ENCODE data around the gene CACNA2D2. TPM values are rescaled to one million over a fixed set of nuclear protein-coding genes. Genes with fewer than 3 reads are reported as not detected.

The CACNA2D2 gene
- total and polyA plus RNA-seq, 2 donors (not counting 1 experiment from before 2014, with no cell fraction given): 0.06 TPM; not detected in 1

DNA sequence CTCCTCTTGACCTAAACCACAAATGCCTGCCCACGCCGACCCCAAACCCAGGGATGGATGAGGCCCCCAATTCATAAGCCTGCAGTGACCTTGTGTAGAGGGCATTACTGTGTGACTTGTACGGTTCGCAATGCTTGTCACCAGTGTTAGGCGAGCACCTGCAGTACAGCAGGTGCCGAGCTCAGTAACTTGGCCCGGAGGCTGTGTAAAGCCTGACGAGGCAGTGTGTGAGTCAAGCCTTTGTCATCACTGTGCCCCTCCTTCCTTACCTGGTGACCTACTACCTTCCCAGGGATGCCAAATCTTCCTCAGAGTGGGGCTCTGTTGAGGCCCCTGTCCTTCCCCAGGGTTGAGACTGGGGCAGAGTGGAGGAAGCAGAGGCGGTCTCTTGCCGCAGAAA lies 106.9 kb downstream of the CACNA2D2 start:
- no peak for DNase-seq (ENCODE audit: low read depth in 2 of 2)
- Histone ChIP-seq H3K27me3 (ENCODE audit: control insufficient read depth, insufficient read depth, low read length) (peaks cover 5% of the 10 kb centered on the region), H3K27ac (ENCODE audit: insufficient read depth, low read length) (no peak overlapping the region), H3K9me3 (ENCODE audit: control insufficient read depth, insufficient read depth, low read depth, low read length) (no peaks in the 10 kb centered on the region), H2AFZ (ENCODE audit: low read length) (no peak overlapping the region), H3K4me3 (replicated peaks in 1 of 4; ENCODE audit: control extremely low read depth in 1 of 4, insufficient read depth in 1 of 4, low read depth in 3 of 4, low read length in 4 of 4) (no peak overlapping the region), H3K9ac (ENCODE audit: insufficient read depth, low read length) (no peak overlapping the region), H4K20me1 (ENCODE audit: control insufficient read depth, extremely low read depth, insufficient read depth, low read length) (no peaks in the 10 kb centered on the region), H3K4me2 (ENCODE audit: extremely low read depth, insufficient read depth, low read length) (no peak overlapping the region), H3K36me3 (ENCODE audit: control insufficient read depth, insufficient read depth, low read length) (no peaks in the 10 kb centered on the region), H3K4me1 (ENCODE audit: control insufficient read depth, extremely low read depth, insufficient read depth, low read length) (no peaks in the 10 kb centered on the region), H3K79me2 (ENCODE audit: control insufficient read depth, insufficient read depth, low read length) (no peaks in the 10 kb centered on the region)
- TF ChIP-seq EZH2 (IDR thresholded peaks at IDR 0.05; ENCODE audit: low read length, missing control alignments): no peak
- TF ChIP-seq, protein P1, sequence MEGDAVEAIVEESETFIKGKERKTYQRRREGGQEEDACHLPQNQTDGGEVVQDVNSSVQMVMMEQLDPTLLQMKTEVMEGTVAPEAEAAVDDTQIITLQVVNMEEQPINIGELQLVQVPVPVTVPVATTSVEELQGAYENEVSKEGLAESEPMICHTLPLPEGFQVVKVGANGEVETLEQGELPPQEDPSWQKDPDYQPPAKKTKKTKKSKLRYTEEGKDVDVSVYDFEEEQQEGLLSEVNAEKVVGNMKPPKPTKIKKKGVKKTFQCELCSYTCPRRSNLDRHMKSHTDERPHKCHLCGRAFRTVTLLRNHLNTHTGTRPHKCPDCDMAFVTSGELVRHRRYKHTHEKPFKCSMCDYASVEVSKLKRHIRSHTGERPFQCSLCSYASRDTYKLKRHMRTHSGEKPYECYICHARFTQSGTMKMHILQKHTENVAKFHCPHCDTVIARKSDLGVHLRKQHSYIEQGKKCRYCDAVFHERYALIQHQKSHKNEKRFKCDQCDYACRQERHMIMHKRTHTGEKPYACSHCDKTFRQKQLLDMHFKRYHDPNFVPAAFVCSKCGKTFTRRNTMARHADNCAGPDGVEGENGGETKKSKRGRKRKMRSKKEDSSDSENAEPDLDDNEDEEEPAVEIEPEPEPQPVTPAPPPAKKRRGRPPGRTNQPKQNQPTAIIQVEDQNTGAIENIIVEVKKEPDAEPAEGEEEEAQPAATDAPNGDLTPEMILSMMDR (conservative IDR thresholded peaks at IDR 0.05 in 1 of 2, IDR thresholded peaks at IDR 0.05 in 1 of 2; ENCODE audit: low read depth in 1 of 2, low read length in 2 of 2): no peak

DNA sequence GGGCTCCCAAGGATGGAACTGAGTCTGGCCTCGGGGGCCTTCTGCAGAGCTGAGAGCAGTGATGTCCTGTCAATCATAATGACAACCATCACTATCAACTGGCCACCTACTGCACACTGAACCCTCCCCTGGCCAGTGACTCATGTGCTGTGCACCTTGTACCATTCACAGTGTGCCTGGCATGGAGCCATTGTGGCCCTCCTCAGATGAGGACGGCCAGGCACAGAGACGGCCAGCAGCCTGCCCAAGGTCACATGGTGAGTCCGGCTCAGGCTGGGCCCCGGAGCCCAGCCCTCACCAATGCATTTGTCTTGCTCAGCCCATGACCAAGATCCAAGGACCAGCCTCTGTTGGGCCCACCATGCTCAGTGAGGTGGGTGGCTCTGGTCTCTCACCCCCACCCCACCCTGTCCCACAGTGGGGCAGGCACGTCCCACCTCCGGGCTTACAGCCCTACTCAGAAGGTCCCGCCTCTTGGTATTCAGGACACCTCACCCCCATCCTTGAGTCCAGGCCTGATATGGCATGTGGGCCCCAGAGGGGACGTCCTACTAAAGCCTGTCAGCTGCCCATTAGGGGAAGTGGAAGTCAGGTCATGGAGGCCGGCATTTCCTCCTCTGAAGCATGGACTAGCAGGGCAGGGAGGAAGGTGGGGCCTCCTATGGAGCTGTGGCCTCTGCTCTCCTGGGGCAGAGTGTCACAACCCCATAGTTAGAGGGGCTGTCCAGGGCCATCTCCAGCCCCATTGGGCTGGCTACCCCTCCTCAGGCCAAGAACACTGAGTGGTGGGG lies 108.2 kb downstream of the CACNA2D2 start:
- Histone ChIP-seq H2AFZ (ENCODE audit: low read length) (no peak overlapping the region), H3K4me1 (ENCODE audit: control insufficient read depth, extremely low read depth, insufficient read depth, low read length) (no peaks in the 10 kb centered on the region), H3K27ac (ENCODE audit: insufficient read depth, low read length) (no peak overlapping the region)

DNA sequence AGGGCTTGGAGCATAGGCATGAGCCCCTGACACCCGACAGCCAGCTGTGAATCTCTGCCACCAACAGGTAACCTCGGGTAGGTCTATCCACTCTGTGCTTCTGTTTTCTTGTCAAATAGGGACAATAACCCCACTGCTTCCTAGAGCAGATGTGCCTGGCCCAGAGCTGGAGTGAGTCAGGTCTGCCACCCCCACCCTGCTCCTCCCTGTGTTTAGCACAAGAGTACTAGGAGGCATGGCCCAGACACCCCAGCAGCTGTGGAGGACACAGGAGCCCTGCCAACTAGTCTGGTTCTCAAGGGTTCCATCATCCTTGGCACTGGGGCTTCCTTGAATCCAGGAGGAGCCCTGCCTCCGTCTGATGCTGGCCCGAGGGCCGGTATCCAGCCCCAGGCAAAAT lies 110.4 kb downstream of the CACNA2D2 start:
- DNase-seq (ENCODE audit: low read depth in 2 of 2): no peak
- Histone ChIP-seq H3K4me3 (replicated peaks in 1 of 4; ENCODE audit: control extremely low read depth in 1 of 4, insufficient read depth in 1 of 4, low read depth in 3 of 4, low read length in 4 of 4) (no peak overlapping the region), H4K20me1 (ENCODE audit: control insufficient read depth, extremely low read depth, insufficient read depth, low read length) (no peaks in the 10 kb centered on the region), H2AFZ (ENCODE audit: low read length) (no peak overlapping the region), H3K4me1 (ENCODE audit: control insufficient read depth, extremely low read depth, insufficient read depth, low read length) (no peaks in the 10 kb centered on the region), H3K27me3 (ENCODE audit: control insufficient read depth, insufficient read depth, low read length) (no peaks in the 10 kb centered on the region), H3K4me2 (ENCODE audit: extremely low read depth, insufficient read depth, low read length) (no peak overlapping the region), H3K9me3 (ENCODE audit: control insufficient read depth, insufficient read depth, low read depth, low read length) (no peaks in the 10 kb centered on the region), H3K36me3 (ENCODE audit: control insufficient read depth, insufficient read depth, low read length) (no peaks in the 10 kb centered on the region), H3K9ac (ENCODE audit: insufficient read depth, low read length) (no peak overlapping the region), H3K27ac (ENCODE audit: insufficient read depth, low read length) (no peak overlapping the region), H3K79me2 (ENCODE audit: control insufficient read depth, insufficient read depth, low read length) (no peaks in the 10 kb centered on the region)
- TF ChIP-seq, protein P1 (conservative IDR thresholded peaks at IDR 0.05 in 1 of 2, IDR thresholded peaks at IDR 0.05 in 1 of 2; ENCODE audit: low read depth in 1 of 2, low read length in 2 of 2): no peak
- peak; percentile 23 for TF ChIP-seq EZH2 (IDR thresholded peaks at IDR 0.05; ENCODE audit: low read length, missing control alignments)

More for the DNA sequence above, 108.2 kb downstream of the CACNA2D2 start:
- no peaks in the 10 kb centered on the region for H3K79me2 ChIP-seq (ENCODE audit: control insufficient read depth, insufficient read depth, low read length)
- TF ChIP-seq, protein P1 (conservative IDR thresholded peaks at IDR 0.05 in 1 of 2, IDR thresholded peaks at IDR 0.05 in 1 of 2; ENCODE audit: low read depth in 1 of 2, low read length in 2 of 2): no peak
- no peak for TF ChIP-seq EZH2 (IDR thresholded peaks at IDR 0.05; ENCODE audit: low read length, missing control alignments)
- no peaks in the 10 kb centered on the region for H3K36me3 ChIP-seq (ENCODE audit: control insufficient read depth, insufficient read depth, low read length)
- DNase-seq (ENCODE audit: low read depth in 2 of 2): no peak
- no peak overlapping the region for H3K4me3 ChIP-seq (replicated peaks in 1 of 4; ENCODE audit: control extremely low read depth in 1 of 4, insufficient read depth in 1 of 4, low read depth in 3 of 4, low read length in 4 of 4)
- H3K9me3 ChIP-seq (ENCODE audit: control insufficient read depth, insufficient read depth, low read depth, low read length): no peaks in the 10 kb centered on the region
- H3K9ac ChIP-seq (ENCODE audit: insufficient read depth, low read length): no peak overlapping the region
- H4K20me1 ChIP-seq (ENCODE audit: control insufficient read depth, extremely low read depth, insufficient read depth, low read length): no peaks in the 10 kb centered on the region
- peaks cover 2% of the 10 kb centered on the region for H3K27me3 ChIP-seq (ENCODE audit: control insufficient read depth, insufficient read depth, low read length)
- H3K4me2 ChIP-seq (ENCODE audit: extremely low read depth, insufficient read depth, low read length): no peak overlapping the region

All from fibroblast of lung (primary cell).